NB4 (cell line): Measurements from ENCODE around the gene TSPAN18.

Experiments
- DNase-seq: peaks from one replicate; pipeline ENCODE4 v3.0.0; 2010; ENCODE audit warnings: low read depth
- H3K4me3 ChIP-seq: one replicate; pipeline ENCODE4 v1.5.1; 2011; ENCODE audit warnings: mild to moderate bottlenecking, low read depth, low read length, moderate library complexity
- MYC ChIP-seq: IDR thresholded peaks from 2 replicates; pipeline ENCODE4 v1.6.1; 2011; ENCODE audit warnings: low read depth, low read length
- POLR2A ChIP-seq: IDR thresholded peaks from 2 replicates; pipeline ENCODE4 v1.6.1; 2011; ENCODE audit warnings: mild to moderate bottlenecking; ENCODE audit not compliant: insufficient read length; ENCODE audit errors: extremely low read depth
- TF ChIP-seq, protein P1 (sequence below): IDR thresholded peaks from 2 replicates; pipeline ENCODE4 v1.6.1; 2011; ENCODE audit warnings: low read depth, low read length
- TF ChIP-seq, protein P2 (sequence below): IDR thresholded peaks from one replicate; pipeline ENCODE4 v1.5.1; 2012; ENCODE audit warnings: low read depth, low read length

The TSPAN18 gene

DNA sequence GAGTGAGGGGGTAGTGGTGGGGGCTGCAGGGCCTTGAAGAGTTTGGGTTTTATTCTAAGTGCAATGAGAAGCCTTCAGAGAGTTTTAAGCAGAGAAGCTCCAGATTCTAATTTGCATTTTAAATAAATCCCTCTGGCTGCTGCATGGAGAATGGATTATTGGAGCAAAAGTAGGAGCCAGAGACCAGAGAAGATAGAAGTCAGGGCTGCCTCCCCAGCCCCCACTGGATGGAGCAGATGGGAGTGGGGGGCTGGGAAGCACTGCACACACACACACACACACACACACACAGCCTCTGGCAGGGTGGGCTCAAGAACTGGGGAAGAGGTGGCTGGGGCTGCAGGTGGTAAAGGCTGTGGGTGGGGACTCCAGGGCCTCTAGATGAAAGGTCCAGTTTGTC lies 75.6 kb downstream of the TSPAN18 start:
- TF ChIP-seq MYC (no peak), POLR2A (no peak)
- TF ChIP-seq, protein P1, sequence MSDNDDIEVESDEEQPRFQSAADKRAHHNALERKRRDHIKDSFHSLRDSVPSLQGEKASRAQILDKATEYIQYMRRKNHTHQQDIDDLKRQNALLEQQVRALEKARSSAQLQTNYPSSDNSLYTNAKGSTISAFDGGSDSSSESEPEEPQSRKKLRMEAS = no peak
- TF ChIP-seq, protein P2, sequence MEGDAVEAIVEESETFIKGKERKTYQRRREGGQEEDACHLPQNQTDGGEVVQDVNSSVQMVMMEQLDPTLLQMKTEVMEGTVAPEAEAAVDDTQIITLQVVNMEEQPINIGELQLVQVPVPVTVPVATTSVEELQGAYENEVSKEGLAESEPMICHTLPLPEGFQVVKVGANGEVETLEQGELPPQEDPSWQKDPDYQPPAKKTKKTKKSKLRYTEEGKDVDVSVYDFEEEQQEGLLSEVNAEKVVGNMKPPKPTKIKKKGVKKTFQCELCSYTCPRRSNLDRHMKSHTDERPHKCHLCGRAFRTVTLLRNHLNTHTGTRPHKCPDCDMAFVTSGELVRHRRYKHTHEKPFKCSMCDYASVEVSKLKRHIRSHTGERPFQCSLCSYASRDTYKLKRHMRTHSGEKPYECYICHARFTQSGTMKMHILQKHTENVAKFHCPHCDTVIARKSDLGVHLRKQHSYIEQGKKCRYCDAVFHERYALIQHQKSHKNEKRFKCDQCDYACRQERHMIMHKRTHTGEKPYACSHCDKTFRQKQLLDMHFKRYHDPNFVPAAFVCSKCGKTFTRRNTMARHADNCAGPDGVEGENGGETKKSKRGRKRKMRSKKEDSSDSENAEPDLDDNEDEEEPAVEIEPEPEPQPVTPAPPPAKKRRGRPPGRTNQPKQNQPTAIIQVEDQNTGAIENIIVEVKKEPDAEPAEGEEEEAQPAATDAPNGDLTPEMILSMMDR = no peak
- no peak for DNase-seq
- H3K4me3 ChIP-seq = no peak overlapping the region

DNA sequence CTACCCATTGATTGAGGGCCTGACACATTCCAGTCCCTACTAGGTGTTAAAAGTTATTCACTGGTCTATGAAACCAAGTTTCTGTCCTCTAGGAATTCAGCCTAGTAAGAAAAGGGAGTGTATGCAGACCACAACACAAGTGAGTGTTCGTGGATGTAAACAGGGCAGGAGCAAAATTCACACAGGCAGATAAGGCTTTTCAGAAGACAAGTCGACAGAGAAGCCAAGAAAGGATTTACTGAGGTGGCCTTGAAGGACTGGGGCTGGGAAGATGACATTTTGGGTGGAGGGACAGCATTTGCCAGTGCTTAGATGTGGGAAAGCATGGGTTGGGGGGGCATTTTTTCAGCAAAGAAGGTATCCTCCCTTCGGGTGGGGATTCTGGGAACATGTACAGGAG lies 76.2 kb downstream of the TSPAN18 start:
- no peak overlapping the region for H3K4me3 ChIP-seq
- TF ChIP-seq POLR2A = no peak
- TF ChIP-seq, protein P2 = no peak
- no peak for DNase-seq

DNA sequence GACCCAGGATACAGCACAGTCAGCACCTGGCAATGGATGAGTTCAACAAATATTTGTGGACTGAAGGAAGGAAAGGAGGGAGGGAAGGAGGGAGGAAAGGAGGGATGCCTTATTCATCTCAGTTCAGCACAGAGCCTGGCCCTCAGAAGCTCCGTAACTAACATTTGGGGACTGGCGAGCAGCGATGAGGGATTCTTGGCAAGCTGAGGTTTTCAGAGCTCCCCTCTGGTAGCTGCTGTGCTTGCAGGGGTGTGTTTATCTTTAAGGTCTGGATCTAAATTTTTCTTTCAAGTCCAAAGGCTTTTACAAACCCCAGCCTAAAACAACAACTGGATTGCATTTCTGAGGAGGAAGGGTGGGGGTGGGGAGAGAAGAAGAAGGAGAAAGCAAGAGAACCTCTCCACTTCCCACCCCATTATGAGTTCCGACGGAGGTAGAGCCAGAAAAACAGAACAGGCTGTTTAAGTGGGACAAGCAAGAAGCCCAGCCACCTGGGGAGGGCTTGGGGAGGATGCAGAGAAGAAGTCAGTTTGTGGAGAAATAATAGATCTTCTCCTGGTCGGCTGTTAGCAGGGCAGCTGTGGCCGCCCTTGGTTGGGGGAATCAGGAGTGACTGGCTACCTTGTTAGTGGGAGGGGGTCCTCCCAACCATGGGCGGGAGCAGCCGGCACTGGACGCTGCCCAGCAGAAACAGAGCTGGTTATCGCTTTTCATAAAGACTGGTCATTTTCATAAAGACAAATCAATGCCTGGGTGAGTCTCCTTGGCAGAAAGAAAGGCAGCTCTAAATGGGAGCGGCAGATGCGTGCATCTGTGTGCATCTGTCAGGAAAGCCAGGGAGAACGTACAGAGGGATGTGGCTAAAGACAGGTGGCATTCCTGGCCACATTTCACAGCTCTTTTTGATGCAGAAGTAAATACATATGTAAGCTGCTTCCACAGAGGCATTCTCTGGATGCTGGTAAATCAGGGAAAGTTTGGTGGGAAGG lies 78.0 kb downstream of the TSPAN18 start:
- H3K4me3 ChIP-seq = no peak overlapping the region
- TF ChIP-seq POLR2A (no peak), MYC (no peak)
- TF ChIP-seq, protein P1 = no peak
- TF ChIP-seq, protein P2 = no peak
- DNase-seq = no peak

DNA sequence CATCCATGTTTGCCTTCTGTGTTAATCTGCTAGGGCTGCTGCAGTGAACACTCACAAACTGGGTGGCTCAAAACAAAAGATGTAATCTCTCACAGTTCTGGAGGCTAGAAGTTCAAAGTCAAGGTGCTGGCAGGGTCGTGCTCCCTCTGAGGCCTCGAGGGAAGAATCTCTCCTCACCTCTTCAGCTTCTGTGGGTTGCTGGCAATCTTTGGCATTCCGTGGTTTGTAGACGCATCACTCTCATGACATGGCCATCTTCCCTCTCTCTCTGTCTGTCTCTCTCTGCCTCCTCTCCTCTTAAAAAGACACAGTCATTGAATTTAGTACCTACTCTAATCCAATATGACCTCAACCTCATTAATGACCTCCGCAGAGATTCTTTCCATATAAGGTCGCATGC lies 78.8 kb downstream of the TSPAN18 start:
- no peak for TF ChIP-seq MYC
- TF ChIP-seq, protein P2 = no peak
- TF ChIP-seq, protein P1 = no peak
- TF ChIP-seq POLR2A = no peak
- DNase-seq = no peak

DNA sequence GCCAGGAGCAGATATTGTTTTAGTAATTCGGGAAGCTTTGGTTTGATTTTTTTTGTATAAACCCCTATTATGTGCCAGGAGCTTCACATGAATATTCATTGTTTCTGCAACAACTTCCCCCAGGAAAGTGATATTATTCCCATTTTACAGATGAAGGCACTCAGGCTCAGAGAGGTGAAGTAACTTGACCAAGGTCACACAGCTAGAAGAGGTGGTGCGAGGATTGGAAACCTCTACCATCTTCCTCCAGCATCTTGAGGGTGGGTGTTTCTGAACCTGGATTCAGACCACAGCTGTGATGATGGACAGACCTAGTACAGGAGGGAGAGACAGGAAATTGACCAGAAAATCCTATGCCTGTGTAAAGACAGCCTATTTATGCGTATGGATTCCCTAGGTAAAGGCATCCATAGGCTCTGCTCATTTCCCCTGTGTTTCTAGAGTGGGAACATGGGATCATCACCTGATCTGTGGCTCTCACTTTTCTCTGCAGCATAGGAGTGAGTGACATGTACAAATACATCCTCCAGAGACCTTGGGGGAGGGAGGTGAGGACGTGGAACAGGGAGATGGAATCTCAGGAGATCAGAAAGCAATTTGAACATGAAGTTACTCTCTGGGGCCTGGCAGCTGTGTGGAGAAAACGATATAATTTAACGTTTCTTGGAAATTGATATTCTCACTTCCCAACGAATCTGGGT lies 81.4 kb downstream of the TSPAN18 start:
- no peak for DNase-seq
- TF ChIP-seq, protein P2 = no peak
- TF ChIP-seq POLR2A (no peak), MYC (no peak)
- TF ChIP-seq, protein P1 = no peak
- H3K4me3 ChIP-seq = no peak overlapping the region

More for the DNA sequence above, 78.8 kb downstream of the TSPAN18 start:
- H3K4me3 ChIP-seq = no peak overlapping the region
